Endothelial cell of umbilical vein (primary cell): ENCODE measurements around the gene ETV6.

Source experiments
- CTCF ChIP-seq, 2 donors: IDR thresholded peaks; 1 replicate in 1 of 2; 2 replicates in 1 of 2; pipeline ENCODE4 v1.5.1; 2011; ENCODE audit warnings: low read length in 2 of 2, mild to moderate bottlenecking in 2 of 2, moderate library complexity in 2 of 2, control low read depth in 1 of 2, inconsistent platforms in 1 of 2, low read depth in 1 of 2; ENCODE audit not compliant: insufficient read depth in 1 of 2; ENCODE audit errors: extremely low read depth in 1 of 2
- EZH2 ChIP-seq: IDR thresholded peaks from 2 replicates; pipeline ENCODE4 v1.6.1; 2012; ENCODE audit warnings: borderline replicate concordance, low read depth, mild to moderate bottlenecking, moderate library complexity, low read length, inconsistent platforms; ENCODE audit not compliant: severe bottlenecking
- FOS ChIP-seq: IDR thresholded peaks from 2 replicates; pipeline ENCODE4 v1.6.1; 2011; ENCODE audit warnings: mild to moderate bottlenecking, low read length, moderate library complexity, borderline replicate concordance; ENCODE audit not compliant: insufficient read depth
- GATA2 ChIP-seq: IDR thresholded peaks from 2 replicates; pipeline ENCODE4 v1.7.0; 2011; ENCODE audit warnings: low read depth, mild to moderate bottlenecking, moderate library complexity, mixed read lengths, low read length; ENCODE audit not compliant: insufficient read length, insufficient read depth
- JUN ChIP-seq: IDR thresholded peaks from 2 replicates; pipeline ENCODE4 v1.6.1; 2011; ENCODE audit warnings: borderline replicate concordance, low read depth; ENCODE audit not compliant: insufficient read length, insufficient read depth
- MYC ChIP-seq: IDR thresholded peaks from one replicate; pipeline ENCODE4 v1.6.1; 2011; ENCODE audit warnings: mild to moderate bottlenecking, low read depth, low read length
- POLR2A ChIP-seq: IDR thresholded peaks from 2 replicates; pipeline ENCODE4 v1.6.1; 2012; ENCODE audit warnings: low read depth, mild to moderate bottlenecking, control low read depth, low read length
- POLR2AphosphoS5 ChIP-seq: IDR thresholded peaks from 2 replicates; pipeline ENCODE4 v1.6.1; 2012; ENCODE audit warnings: low read depth, mild to moderate bottlenecking, control low read depth, low read length, moderate library complexity; ENCODE audit not compliant: insufficient read depth

GRCh38 chr12:11846488-11846887 lies 197.0 kb downstream of the ETV6 start:
- no peak for TF ChIP-seq CTCF (IDR thresholded peaks at IDR 0.05; ENCODE audit: extremely low read depth in 1 of 2, insufficient read depth in 1 of 2, low read depth in 1 of 2, low read length in 2 of 2)
- TF ChIP-seq POLR2AphosphoS5 = no peak
- TF ChIP-seq GATA2 = no peak
- TF ChIP-seq POLR2A = no peak
- no peak for TF ChIP-seq JUN
- no peak for TF ChIP-seq EZH2
- TF ChIP-seq MYC = no peak
- no peak for TF ChIP-seq FOS
